Measurements from ENCODE around the gene IL1RAP.

Gene IL1RAP

GRCh38 chr3:190543671-190544070 lies 29.8 kb downstream of the IL1RAP start:
- no peak for DNase-seq

GRCh38 chr3:190545191-190545590 lies 31.3 kb downstream of the IL1RAP start:
- no peak for DNase-seq

GRCh38 chr3:190546881-190547510 lies 33.1 kb downstream of the IL1RAP start:
- DNase-seq, result no peak

- no peak for DNase-seq
Observed at GRCh38 chr3:190548031-190548656, 34.3 kb downstream of the IL1RAP start.

- DNase-seq, result no peak
Observed at GRCh38 chr3:190552021-190552420, 38.1 kb downstream of the IL1RAP start.

GRCh38 chr3:190552969-190553759 lies 39.3 kb downstream of the IL1RAP start:
- DNase-seq, result no peak

GRCh38 chr3:190554197-190554596 lies 40.3 kb downstream of the IL1RAP start:
- DNase-seq, result no peak

GRCh38 chr3:190556351-190556750 lies 42.5 kb downstream of the IL1RAP start:
- DNase-seq, result no peak

- DNase-seq, result no peak
Observed at GRCh38 chr3:190557296-190557695, 43.4 kb downstream of the IL1RAP start.

- no peak for DNase-seq
Observed at GRCh38 chr3:190558316-190558715, 44.4 kb downstream of the IL1RAP start.

- DNase-seq, result no peak
Observed at GRCh38 chr3:190558796-190559195, 44.9 kb downstream of the IL1RAP start.

- no peak for DNase-seq
Observed at GRCh38 chr3:190560013-190560895, 46.4 kb downstream of the IL1RAP start.

- DNase-seq, result no peak
Observed at GRCh38 chr3:190562866-190563510, 49.1 kb downstream of the IL1RAP start.

GRCh38 chr3:190564175-190564574 lies 50.3 kb downstream of the IL1RAP start:
- DNase-seq, result no peak

- DNase-seq, result peak; percentile 56 to 100
Observed at GRCh38 chr3:190566043-190566933, 52.4 kb downstream of the IL1RAP start.

GRCh38 chr3:190568036-190568435 lies 54.2 kb downstream of the IL1RAP start:
- DNase-seq, result no peak

GRCh38 chr3:190574473-190574872 lies 60.6 kb downstream of the IL1RAP start:
- no peak for DNase-seq

- DNase-seq, result peak in 1 of 2 donors; percentile 81
Observed at GRCh38 chr3:190575437-190576185, 61.7 kb downstream of the IL1RAP start.

- no peak for DNase-seq
Observed at GRCh38 chr3:190577225-190577624, 63.3 kb downstream of the IL1RAP start.

GRCh38 chr3:190579514-190580137 lies 65.7 kb downstream of the IL1RAP start:
- DNase-seq, result no peak

Data from bone marrow (tissue), 2 donors.